Endodermal cell (in vitro differentiated cells): Measurements from ENCODE around the gene PKM. TPM values are rescaled to one million over a fixed set of nuclear protein-coding genes. Genes with fewer than 3 reads are reported as not detected.

Source experiments
- DNase-seq: peaks from one replicate; pipeline ENCODE4 v3.0.0-alpha.2; 2017
- H3K27ac ChIP-seq: 2 replicates; pipeline ENCODE4 v1.5.1; 2013; ENCODE audit warnings: mild to moderate bottlenecking, low read depth, low read length, moderate library complexity
- H3K27me3 ChIP-seq: 2 replicates; pipeline ENCODE4 v1.6.1; 2013; ENCODE audit warnings: mild to moderate bottlenecking, low read length, moderate library complexity; ENCODE audit not compliant: insufficient read depth, control insufficient read depth, poor library complexity, severe bottlenecking
- H3K36me3 ChIP-seq: 2 replicates; pipeline ENCODE4 v1.7.0; 2013; ENCODE audit warnings: mild to moderate bottlenecking, low read length, moderate library complexity; ENCODE audit not compliant: control insufficient read depth, insufficient read depth
- H3K4me1 ChIP-seq: one replicate; pipeline ENCODE4 v1.7.0; 2013; ENCODE audit warnings: low read length; ENCODE audit not compliant: control insufficient read depth, insufficient read depth
- H3K4me3 ChIP-seq: 2 replicates; pipeline ENCODE4 v1.5.1; 2013; ENCODE audit warnings: mild to moderate bottlenecking, low read length, moderate library complexity
- H3K9ac ChIP-seq: 2 replicates; pipeline ENCODE4 v1.6.1; 2013; ENCODE audit warnings: mild to moderate bottlenecking, low read length, moderate library complexity; ENCODE audit not compliant: poor library complexity, severe bottlenecking; ENCODE audit errors: extremely low read depth
- H3K9me3 ChIP-seq: 2 replicates; pipeline ENCODE4 v1.6.1; 2013; ENCODE audit warnings: mild to moderate bottlenecking, low read length, moderate library complexity; ENCODE audit not compliant: control insufficient read depth
- H3K27ac Mint-ChIP-seq: 2 replicates; pipeline ENCODE4 v1.8.0; 2020; ENCODE audit warnings: mixed read lengths
- H3K27me3 Mint-ChIP-seq: 2 replicates; pipeline ENCODE4 v1.8.0; 2021; ENCODE audit warnings: mild to moderate bottlenecking, mixed read lengths; ENCODE audit not compliant: insufficient read depth
- H3K36me3 Mint-ChIP-seq: 2 replicates; pipeline ENCODE4 v1.8.0; 2020; ENCODE audit warnings: low read depth, mixed read lengths
- H3K4me1 Mint-ChIP-seq: 2 replicates; pipeline ENCODE4 v1.8.0; 2020; ENCODE audit warnings: mixed read lengths
- H3K4me3 Mint-ChIP-seq: 2 replicates; pipeline ENCODE4 v1.8.0; 2020; ENCODE audit warnings: mild to moderate bottlenecking, moderate library complexity, mixed read lengths
- H3K9me3 Mint-ChIP-seq: 2 replicates; pipeline ENCODE4 v1.8.0; 2020; ENCODE audit warnings: mild to moderate bottlenecking, mixed read lengths
- WGBS, 2 experiments: methylation state at CpG; one replicate each; pipeline versions ENCODE4 v1.1.5 to v1.1.7; 2013; ENCODE audit warnings: missing lambda C conversion rate in 2 of 2, mixed read lengths in 1 of 2; ENCODE audit not compliant: insufficient coverage in 1 of 2, insufficient read length in 1 of 2; 5-methylcytosine and 5-hydroxymethylcytosine counted together
- total RNA-seq, 2 donors: library from RNA; stranded (reverse); fragmentation: NEBNext Ultra II Directional in 1 of 2; extraction: Animal tissue kit (Norgen Biotek cat#: 25700) in 1 of 2; gene quantifications; 2 replicates in 1 of 2; 3 replicates in 1 of 2; pipeline ENCODE4 v1.2.1, GENCODE V29; 2021
- TF ChIP-seq, protein P1 (sequence below): fragments of 200-600 bp; sonication (generic); conservative IDR thresholded peaks from 2 replicates; pipeline ENCODE4 v1.5.0; 2021; ENCODE audit warnings: antibody characterized with exemption, mild to moderate bottlenecking

PKM gene
- total RNA-seq, 2 donors from 2014 or later: 2,197 to 2,355 TPM

DNA sequence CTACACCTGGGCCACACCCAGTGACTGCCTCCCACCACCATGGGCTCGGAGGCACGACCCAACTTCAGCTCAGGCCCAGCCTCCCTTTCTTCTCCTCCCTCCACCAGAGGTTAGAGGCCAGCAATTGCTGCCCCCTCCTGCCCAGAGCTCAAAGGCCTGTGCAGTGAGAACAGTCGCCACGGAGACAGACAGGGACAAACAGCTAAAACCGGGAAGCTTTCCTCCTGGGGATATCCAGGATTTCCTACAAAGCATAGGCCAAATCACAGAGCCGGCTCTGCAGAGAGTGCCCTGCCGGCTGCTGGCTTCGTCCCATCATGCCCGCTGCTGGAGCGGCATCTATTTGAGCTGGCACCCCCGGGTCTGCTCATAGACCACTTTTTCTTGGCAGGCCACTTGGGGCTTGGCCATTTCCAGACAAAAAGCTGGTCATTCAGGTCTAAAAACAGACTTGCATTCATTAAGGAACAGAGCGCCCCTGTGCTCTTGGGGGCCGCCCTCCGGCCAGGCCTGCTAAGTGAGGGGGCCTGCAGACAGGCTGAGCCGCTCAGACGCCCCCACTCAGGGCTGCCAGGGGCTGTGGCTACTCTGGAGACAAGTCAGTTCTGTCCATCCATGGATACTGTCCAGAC, 50.9 kb downstream of the PKM start:
- Histone ChIP-seq H3K4me1 (peaks cover 5% of the 10 kb centered on the region), H3K36me3 (no peaks in the 10 kb centered on the region), H3K9me3 (no peaks in the 10 kb centered on the region), H3K9ac (no peak overlapping the region), H3K27me3 (peaks cover 24% of the 10 kb centered on the region), H3K27ac (peak overlapping the region; percentile 58), H3K4me3 (no peak overlapping the region)
- 86% methylated on average over 11 to 16 of the region's 16 CpGs for WGBS, 2 experiments
- DNase-seq: peak; percentile 68
- TF ChIP-seq, protein P1, sequence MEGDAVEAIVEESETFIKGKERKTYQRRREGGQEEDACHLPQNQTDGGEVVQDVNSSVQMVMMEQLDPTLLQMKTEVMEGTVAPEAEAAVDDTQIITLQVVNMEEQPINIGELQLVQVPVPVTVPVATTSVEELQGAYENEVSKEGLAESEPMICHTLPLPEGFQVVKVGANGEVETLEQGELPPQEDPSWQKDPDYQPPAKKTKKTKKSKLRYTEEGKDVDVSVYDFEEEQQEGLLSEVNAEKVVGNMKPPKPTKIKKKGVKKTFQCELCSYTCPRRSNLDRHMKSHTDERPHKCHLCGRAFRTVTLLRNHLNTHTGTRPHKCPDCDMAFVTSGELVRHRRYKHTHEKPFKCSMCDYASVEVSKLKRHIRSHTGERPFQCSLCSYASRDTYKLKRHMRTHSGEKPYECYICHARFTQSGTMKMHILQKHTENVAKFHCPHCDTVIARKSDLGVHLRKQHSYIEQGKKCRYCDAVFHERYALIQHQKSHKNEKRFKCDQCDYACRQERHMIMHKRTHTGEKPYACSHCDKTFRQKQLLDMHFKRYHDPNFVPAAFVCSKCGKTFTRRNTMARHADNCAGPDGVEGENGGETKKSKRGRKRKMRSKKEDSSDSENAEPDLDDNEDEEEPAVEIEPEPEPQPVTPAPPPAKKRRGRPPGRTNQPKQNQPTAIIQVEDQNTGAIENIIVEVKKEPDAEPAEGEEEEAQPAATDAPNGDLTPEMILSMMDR: no peak
- H3K27ac Mint-ChIP-seq: no peak overlapping the region
- H3K27me3 Mint-ChIP-seq: peaks cover 25% of the 10 kb centered on the region
- H3K4me1 Mint-ChIP-seq: peaks cover 7% of the 10 kb centered on the region
- H3K36me3 Mint-ChIP-seq: no peaks in the 10 kb centered on the region
- no peaks in the 10 kb centered on the region for H3K9me3 Mint-ChIP-seq
- H3K4me3 Mint-ChIP-seq: no peak overlapping the region

DNA sequence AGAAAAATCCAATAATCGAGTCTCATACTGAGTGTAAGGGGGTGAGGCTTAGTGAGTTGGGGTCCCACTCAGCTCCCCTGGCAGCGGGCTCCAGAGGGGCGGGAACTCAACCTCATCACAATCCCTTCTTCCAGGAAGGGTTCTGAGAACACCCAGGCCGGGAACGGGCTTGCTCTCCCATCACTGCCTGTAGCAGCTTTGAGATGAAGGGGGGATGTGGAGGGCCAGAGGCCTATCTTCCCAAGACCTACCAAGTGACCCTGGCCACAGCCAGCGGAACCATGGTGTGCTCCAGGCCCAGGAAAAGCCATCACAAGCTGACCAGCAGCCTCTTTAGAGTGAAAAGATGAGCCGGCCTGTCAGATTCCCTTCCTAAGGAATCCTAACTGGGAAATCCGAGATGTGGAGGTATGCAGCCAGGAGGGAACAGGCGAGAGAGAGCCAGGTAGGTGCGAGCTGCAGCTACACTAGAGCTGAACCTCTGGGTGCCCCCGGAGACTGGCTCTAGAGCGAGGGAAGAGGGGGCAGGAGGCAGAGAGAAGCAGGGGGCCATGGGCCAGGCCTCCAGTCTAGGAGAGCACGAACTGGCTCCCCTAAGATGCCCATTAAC, 51.9 kb downstream of the PKM start:
- Mint-ChIP-seq H3K27me3 (peaks cover 20% of the 10 kb centered on the region), H3K9me3 (no peaks in the 10 kb centered on the region), H3K36me3 (no peaks in the 10 kb centered on the region), H3K4me3 (no peak overlapping the region), H3K27ac (no peak overlapping the region), H3K4me1 (peaks cover 4% of the 10 kb centered on the region)
- TF ChIP-seq, protein P1: no peak
- no peak overlapping the region for H3K9ac ChIP-seq
- no peak overlapping the region for H3K4me3 ChIP-seq
- 88 to 97% methylated on average over 6 to 11 of the region's 13 CpGs for WGBS, 2 experiments
- H3K9me3 ChIP-seq: no peaks in the 10 kb centered on the region
- peaks cover 5% of the 10 kb centered on the region for H3K4me1 ChIP-seq
- DNase-seq: peak; percentile 46
- no peak overlapping the region for H3K27ac ChIP-seq
- peaks cover 14% of the 10 kb centered on the region for H3K27me3 ChIP-seq
- no peaks in the 10 kb centered on the region for H3K36me3 ChIP-seq

DNA sequence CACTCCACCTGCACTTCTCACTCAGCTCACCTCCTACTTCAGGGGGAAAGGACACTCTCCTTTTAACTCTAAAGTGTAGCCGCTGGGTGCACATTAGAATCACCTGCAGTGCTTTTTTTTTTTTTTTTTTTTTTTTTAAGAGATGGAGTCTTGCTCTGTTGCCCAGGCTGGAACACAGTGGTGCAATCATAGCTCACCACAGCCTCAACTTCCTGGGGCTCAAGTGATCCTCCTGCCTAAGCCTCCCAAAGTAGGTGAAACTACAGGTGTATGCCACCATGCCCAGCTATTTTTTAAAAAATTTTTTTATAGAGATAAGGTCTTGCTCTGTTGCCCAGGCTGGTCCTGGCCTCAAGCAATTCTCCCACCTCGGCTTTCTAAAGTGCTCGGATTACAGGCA, 54.2 kb downstream of the PKM start:
- DNase-seq: peak; percentile 17
- no peak overlapping the region for H3K4me3 Mint-ChIP-seq
- Histone ChIP-seq H3K27me3 (no peaks in the 10 kb centered on the region), H3K9ac (no peak overlapping the region), H3K36me3 (no peaks in the 10 kb centered on the region), H3K9me3 (no peaks in the 10 kb centered on the region), H3K4me1 (peaks cover 5% of the 10 kb centered on the region), H3K4me3 (no peak overlapping the region), H3K27ac (no peak overlapping the region)
- WGBS, 2 experiments: 91% methylated on average over 3 of the region's 3 CpGs; no CpG with 5 or more reads in 1 of the 2 experiments
- TF ChIP-seq, protein P1: no peak
- H3K27me3 Mint-ChIP-seq: peaks cover 4% of the 10 kb centered on the region
- no peaks in the 10 kb centered on the region for H3K36me3 Mint-ChIP-seq
- H3K9me3 Mint-ChIP-seq: no peaks in the 10 kb centered on the region
- peaks cover 2% of the 10 kb centered on the region for H3K4me1 Mint-ChIP-seq
- no peak overlapping the region for H3K27ac Mint-ChIP-seq
